HepG2 (cell line): Measurements from ENCODE around the gene TRPM1.

Experiments
- FOXM1 ChIP-seq: sonication (generic); formaldehyde crosslinking; IDR thresholded peaks from 2 replicates; pipeline ENCODE4 v1.5.0; 2020; ENCODE audit warnings: missing genetic modification reagents
- KDM1A ChIP-seq: IDR thresholded peaks from 2 replicates; pipeline ENCODE4 v1.6.1; 2016; ENCODE audit warnings: missing compliant biosample characterization
- POLR2AphosphoS5 ChIP-seq: IDR thresholded peaks from 2 replicates; pipeline ENCODE4 v1.6.1; 2012; ENCODE audit warnings: low read depth, low read length
- SNAPC2 ChIP-seq: sonication (generic); formaldehyde crosslinking; IDR thresholded peaks from 2 replicates; pipeline ENCODE4 v1.8.1; 2022; ENCODE audit warnings: mild to moderate bottlenecking, missing genetic modification reagents
- TCF12 ChIP-seq, 2 experiments: fragments of 450-650 bp in 1 of 2; sonication (generic) in 1 of 2; formaldehyde crosslinking in 1 of 2; IDR thresholded peaks; 2 replicates each; pipeline versions ENCODE4 v1.6.1 to v1.8.0; 2017 to 2022; ENCODE audit warnings: antibody characterized with exemption in 1 of 2, mild to moderate bottlenecking in 1 of 2, missing genetic modification reagents in 1 of 2, moderate library complexity in 1 of 2
- TF ChIP-seq, protein P1 (sequence below): sonication (generic); formaldehyde crosslinking; IDR thresholded peaks from 2 replicates; pipeline ENCODE4 v1.5.0; 2020; ENCODE audit warnings: mild to moderate bottlenecking, missing genetic modification reagents, moderate library complexity
- TF ChIP-seq, protein P2 (sequence below), 2 experiments: IDR thresholded peaks; 2 replicates each; pipeline ENCODE4 v1.6.1; 2011 to 2012; ENCODE audit warnings: low read length in 2 of 2, borderline replicate concordance in 1 of 2, low read depth in 1 of 2, mild to moderate bottlenecking in 1 of 2, moderate library complexity in 1 of 2
- TF ChIP-seq, protein P3 (sequence below): sonication (generic); formaldehyde crosslinking; IDR thresholded peaks from 2 replicates; pipeline ENCODE4 v1.4.0; 2020; ENCODE audit warnings: mild to moderate bottlenecking, missing genetic modification reagents

DNA sequence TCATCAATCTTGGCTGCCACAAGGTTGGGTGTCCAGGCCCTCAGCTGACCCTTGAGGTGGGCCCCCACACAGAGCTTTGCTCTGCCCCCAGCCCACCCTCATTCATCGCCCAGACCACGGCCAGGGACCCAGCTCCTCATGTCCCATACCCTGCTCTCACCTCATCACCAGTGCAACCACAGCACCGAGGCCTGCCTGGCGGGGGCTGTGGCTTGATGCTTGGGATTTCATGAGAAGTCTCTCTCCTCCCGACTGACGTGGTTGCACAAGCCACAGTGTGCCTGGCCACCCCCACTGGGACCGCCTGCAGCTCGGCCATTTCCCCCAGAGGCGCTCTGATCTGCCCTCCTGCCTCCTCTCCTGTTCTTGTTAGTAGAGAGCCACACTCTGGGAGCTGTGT lies 64.7 kb downstream of the TRPM1 start:
- TF ChIP-seq, protein P1, sequence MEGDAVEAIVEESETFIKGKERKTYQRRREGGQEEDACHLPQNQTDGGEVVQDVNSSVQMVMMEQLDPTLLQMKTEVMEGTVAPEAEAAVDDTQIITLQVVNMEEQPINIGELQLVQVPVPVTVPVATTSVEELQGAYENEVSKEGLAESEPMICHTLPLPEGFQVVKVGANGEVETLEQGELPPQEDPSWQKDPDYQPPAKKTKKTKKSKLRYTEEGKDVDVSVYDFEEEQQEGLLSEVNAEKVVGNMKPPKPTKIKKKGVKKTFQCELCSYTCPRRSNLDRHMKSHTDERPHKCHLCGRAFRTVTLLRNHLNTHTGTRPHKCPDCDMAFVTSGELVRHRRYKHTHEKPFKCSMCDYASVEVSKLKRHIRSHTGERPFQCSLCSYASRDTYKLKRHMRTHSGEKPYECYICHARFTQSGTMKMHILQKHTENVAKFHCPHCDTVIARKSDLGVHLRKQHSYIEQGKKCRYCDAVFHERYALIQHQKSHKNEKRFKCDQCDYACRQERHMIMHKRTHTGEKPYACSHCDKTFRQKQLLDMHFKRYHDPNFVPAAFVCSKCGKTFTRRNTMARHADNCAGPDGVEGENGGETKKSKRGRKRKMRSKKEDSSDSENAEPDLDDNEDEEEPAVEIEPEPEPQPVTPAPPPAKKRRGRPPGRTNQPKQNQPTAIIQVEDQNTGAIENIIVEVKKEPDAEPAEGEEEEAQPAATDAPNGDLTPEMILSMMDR: no peak
- TF ChIP-seq FOXM1 (CRISPR knock-in tag) (no peak), TCF12 (IDR thresholded peaks at IDR 0.05) (no peak), TCF12 (CRISPR knock-in tag; IDR thresholded peaks at IDR 0.05) (no peak), POLR2AphosphoS5 (no peak), KDM1A (CRISPR knock-in tag) (no peak), SNAPC2 (CRISPR knock-in tag) (no peak)
- TF ChIP-seq, protein P2, sequence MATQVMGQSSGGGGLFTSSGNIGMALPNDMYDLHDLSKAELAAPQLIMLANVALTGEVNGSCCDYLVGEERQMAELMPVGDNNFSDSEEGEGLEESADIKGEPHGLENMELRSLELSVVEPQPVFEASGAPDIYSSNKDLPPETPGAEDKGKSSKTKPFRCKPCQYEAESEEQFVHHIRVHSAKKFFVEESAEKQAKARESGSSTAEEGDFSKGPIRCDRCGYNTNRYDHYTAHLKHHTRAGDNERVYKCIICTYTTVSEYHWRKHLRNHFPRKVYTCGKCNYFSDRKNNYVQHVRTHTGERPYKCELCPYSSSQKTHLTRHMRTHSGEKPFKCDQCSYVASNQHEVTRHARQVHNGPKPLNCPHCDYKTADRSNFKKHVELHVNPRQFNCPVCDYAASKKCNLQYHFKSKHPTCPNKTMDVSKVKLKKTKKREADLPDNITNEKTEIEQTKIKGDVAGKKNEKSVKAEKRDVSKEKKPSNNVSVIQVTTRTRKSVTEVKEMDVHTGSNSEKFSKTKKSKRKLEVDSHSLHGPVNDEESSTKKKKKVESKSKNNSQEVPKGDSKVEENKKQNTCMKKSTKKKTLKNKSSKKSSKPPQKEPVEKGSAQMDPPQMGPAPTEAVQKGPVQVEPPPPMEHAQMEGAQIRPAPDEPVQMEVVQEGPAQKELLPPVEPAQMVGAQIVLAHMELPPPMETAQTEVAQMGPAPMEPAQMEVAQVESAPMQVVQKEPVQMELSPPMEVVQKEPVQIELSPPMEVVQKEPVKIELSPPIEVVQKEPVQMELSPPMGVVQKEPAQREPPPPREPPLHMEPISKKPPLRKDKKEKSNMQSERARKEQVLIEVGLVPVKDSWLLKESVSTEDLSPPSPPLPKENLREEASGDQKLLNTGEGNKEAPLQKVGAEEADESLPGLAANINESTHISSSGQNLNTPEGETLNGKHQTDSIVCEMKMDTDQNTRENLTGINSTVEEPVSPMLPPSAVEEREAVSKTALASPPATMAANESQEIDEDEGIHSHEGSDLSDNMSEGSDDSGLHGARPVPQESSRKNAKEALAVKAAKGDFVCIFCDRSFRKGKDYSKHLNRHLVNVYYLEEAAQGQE (IDR thresholded peaks at IDR 0.05; ENCODE audit: borderline replicate concordance in 1 of 2, low read depth in 1 of 2, low read length in 2 of 2): no peak
- TF ChIP-seq, protein P3, sequence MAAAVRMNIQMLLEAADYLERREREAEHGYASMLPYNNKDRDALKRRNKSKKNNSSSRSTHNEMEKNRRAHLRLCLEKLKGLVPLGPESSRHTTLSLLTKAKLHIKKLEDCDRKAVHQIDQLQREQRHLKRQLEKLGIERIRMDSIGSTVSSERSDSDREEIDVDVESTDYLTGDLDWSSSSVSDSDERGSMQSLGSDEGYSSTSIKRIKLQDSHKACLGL: no peak
